Gastroesophageal sphincter (tissue), 3 donors: ENCODE measurements around the gene ADPRHL1.

ENCODE experiments used
- POLR2A ChIP-seq, 2 donors: fragments of 450-650 bp; IDR thresholded peaks; one replicate each; pipeline ENCODE4 v1.6.1; 2017; ENCODE audit warnings: antibody characterized with exemption in 2 of 2, mild to moderate bottlenecking in 2 of 2, moderate library complexity in 1 of 2
- TF ChIP-seq, protein P1 (sequence below), 4 experiments: fragments of 200-600 bp in 2 of 4; fragments of 450-650 bp in 2 of 4; sonication (generic) in 1 of 4; IDR thresholded peaks; one replicate each; pipeline ENCODE4 v1.5.1; 2017 to 2019; ENCODE audit warnings: antibody characterized with exemption in 4 of 4, mild to moderate bottlenecking in 2 of 4, moderate library complexity in 2 of 4

DNA sequence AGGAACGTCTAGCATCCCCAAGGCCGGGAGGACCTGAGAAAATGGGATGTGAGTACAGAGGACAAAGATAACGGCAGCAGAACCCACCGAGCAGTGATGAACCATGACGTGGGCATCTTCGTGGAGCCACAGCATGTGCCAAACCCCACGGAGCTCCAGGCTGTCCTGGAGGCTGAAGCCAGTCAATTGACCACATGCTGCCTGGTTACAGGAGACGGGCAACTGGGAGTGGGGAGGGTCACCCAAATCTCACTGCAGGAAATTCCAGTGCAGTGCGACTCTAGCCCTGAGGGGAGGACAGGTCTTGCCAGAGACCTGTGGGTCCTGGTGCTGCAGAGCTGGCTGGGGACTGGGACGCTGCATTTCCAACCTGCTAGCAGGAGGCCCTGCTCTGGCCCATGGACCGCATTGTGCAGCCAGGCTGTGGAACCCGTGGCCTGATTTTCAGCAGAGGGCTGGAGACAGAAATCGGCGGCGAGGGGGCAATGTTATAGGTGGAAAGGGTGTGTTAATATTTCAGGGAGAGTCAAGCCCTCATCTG lies 86.2 kb downstream of the ADPRHL1 start:
- TF ChIP-seq, protein P1, sequence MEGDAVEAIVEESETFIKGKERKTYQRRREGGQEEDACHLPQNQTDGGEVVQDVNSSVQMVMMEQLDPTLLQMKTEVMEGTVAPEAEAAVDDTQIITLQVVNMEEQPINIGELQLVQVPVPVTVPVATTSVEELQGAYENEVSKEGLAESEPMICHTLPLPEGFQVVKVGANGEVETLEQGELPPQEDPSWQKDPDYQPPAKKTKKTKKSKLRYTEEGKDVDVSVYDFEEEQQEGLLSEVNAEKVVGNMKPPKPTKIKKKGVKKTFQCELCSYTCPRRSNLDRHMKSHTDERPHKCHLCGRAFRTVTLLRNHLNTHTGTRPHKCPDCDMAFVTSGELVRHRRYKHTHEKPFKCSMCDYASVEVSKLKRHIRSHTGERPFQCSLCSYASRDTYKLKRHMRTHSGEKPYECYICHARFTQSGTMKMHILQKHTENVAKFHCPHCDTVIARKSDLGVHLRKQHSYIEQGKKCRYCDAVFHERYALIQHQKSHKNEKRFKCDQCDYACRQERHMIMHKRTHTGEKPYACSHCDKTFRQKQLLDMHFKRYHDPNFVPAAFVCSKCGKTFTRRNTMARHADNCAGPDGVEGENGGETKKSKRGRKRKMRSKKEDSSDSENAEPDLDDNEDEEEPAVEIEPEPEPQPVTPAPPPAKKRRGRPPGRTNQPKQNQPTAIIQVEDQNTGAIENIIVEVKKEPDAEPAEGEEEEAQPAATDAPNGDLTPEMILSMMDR (IDR thresholded peaks at IDR 0.05): no peak
- no peak for TF ChIP-seq POLR2A (IDR thresholded peaks at IDR 0.05)
